ENCODE measurements around the gene WFDC1. TPM values are rescaled to one million over a fixed set of nuclear protein-coding genes. Genes with fewer than 3 reads are reported as not detected.

WFDC1 gene
- polyA plus RNA-seq, 1 donor from 2014 or later, result not detected

DNA sequence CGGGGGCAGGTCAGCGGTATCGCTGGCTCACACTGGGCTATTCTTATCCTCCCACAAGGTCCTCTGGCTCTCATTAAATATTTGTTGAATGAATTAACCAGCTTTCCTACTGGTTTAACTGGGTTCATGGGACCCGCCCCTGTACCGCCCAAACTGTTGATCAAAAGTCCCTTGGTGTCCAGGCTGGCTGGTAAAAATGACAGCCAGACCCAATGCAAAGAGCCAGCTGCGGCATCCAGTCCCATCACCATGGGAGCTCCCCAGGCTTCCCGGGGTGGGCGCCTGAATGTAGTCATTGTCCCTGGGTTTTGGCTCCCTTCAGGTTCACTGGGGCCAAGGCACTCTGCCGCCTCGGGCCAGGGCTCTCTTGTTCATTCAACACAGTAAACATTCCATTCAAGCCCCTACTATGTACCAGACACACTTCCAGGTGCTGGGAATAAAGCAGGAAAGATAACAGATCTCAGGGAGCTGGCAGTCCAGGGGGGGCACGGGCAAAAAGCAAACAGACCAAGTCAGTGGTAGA is 62.0 kb downstream of the WFDC1 start:
- Mint-ChIP-seq H3K4me1 (no peaks in the 10 kb centered on the region), H3K27ac (no peak overlapping the region), H3K4me3 (no peak overlapping the region), H3K36me3 (no peaks in the 10 kb centered on the region), H3K27me3 (peaks cover 14% of the 10 kb centered on the region), H3K9me3 (no peaks in the 10 kb centered on the region)

- H3K27me3 Mint-ChIP-seq, result peaks cover 13% of the 10 kb centered on the region
- H3K4me3 Mint-ChIP-seq, result no peak overlapping the region
- H3K9me3 Mint-ChIP-seq, result no peaks in the 10 kb centered on the region
- H3K4me1 Mint-ChIP-seq, result no peaks in the 10 kb centered on the region
- H3K36me3 Mint-ChIP-seq, result no peaks in the 10 kb centered on the region
- no peak overlapping the region for H3K27ac Mint-ChIP-seq
Measured at GRCh38 chr16:84357191-84357651, 62.5 kb downstream of the WFDC1 start.

- H3K36me3 Mint-ChIP-seq, result no peaks in the 10 kb centered on the region
- peaks cover 13% of the 10 kb centered on the region for H3K27me3 Mint-ChIP-seq
- no peak overlapping the region for H3K4me3 Mint-ChIP-seq
- H3K9me3 Mint-ChIP-seq, result no peaks in the 10 kb centered on the region
- no peaks in the 10 kb centered on the region for H3K4me1 Mint-ChIP-seq
- H3K27ac Mint-ChIP-seq, result no peak overlapping the region
Measured at GRCh38 chr16:84358601-84359295, 64.1 kb downstream of the WFDC1 start.

- H3K27me3 Mint-ChIP-seq, result peaks cover 13% of the 10 kb centered on the region
- no peaks in the 10 kb centered on the region for H3K4me1 Mint-ChIP-seq
- H3K9me3 Mint-ChIP-seq, result no peaks in the 10 kb centered on the region
- no peak overlapping the region for H3K4me3 Mint-ChIP-seq
- H3K27ac Mint-ChIP-seq, result no peak overlapping the region
- H3K36me3 Mint-ChIP-seq, result no peaks in the 10 kb centered on the region
Measured at GRCh38 chr16:84359326-84359725, 64.6 kb downstream of the WFDC1 start.

DNA sequence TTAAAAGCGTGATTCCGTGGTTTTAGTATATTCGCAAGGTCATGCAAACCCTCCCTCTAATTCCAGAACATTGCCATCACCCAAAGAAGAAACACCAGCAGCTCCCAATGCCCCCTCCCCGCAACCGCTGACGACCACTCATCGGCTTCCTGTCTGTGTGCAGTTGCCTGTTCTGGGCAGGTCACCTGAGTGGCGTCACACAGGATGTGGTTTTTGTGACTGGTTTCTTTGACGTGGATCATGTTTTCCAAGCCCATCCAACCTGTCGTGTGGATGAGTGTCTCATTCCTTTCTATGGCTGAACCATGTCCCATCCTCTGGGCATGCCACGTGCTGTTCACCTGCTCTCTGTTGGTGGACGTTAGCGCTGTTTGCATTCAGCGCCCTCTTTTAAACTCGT is 65.5 kb downstream of the WFDC1 start:
- Mint-ChIP-seq H3K36me3 (no peaks in the 10 kb centered on the region), H3K27me3 (peaks cover 13% of the 10 kb centered on the region), H3K27ac (no peak overlapping the region), H3K4me1 (no peaks in the 10 kb centered on the region), H3K4me3 (no peak overlapping the region), H3K9me3 (no peaks in the 10 kb centered on the region)

DNA sequence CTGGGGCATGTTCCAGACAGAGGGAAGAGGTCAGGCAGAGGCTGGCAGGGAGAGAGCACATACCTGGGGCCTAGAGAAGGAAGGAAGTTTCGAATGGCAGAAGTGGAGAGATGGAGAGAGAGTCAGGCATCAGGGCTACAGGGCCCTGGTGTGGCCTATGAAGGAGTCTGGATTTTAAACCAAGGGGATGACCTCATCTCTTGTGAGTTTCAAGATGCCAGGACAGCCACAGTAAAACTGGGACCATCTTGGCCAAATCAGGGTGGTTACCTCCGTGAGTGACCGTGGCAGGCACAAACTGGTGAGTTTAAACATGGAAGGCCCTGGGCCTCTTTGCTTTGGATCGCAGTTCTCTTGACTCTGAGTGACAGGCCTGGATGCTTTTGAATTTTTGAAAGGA is 66.1 kb downstream of the WFDC1 start:
- peaks cover 13% of the 10 kb centered on the region for H3K27me3 Mint-ChIP-seq
- H3K9me3 Mint-ChIP-seq, result no peaks in the 10 kb centered on the region
- no peaks in the 10 kb centered on the region for H3K36me3 Mint-ChIP-seq
- no peak overlapping the region for H3K27ac Mint-ChIP-seq
- no peak overlapping the region for H3K4me3 Mint-ChIP-seq
- no peaks in the 10 kb centered on the region for H3K4me1 Mint-ChIP-seq

GRCh38 chr16:84361546-84361945 is 66.9 kb downstream of the WFDC1 start:
- Mint-ChIP-seq H3K4me1 (no peaks in the 10 kb centered on the region), H3K36me3 (no peaks in the 10 kb centered on the region), H3K27me3 (peaks cover 13% of the 10 kb centered on the region), H3K9me3 (no peaks in the 10 kb centered on the region), H3K4me3 (no peak overlapping the region), H3K27ac (no peak overlapping the region)

GRCh38 chr16:84362471-84362941 is 67.8 kb downstream of the WFDC1 start:
- peaks cover 2% of the 10 kb centered on the region for H3K36me3 Mint-ChIP-seq

GRCh38 chr16:84366208-84366607 is 71.5 kb downstream of the WFDC1 start:
- peaks cover 34% of the 10 kb centered on the region for H3K27me3 Mint-ChIP-seq
- no peak overlapping the region for H3K4me3 Mint-ChIP-seq
- H3K36me3 Mint-ChIP-seq, result peaks cover 2% of the 10 kb centered on the region
- no peaks in the 10 kb centered on the region for H3K9me3 Mint-ChIP-seq
- peaks cover 2 to 3% (median 2%) of the 10 kb centered on the region in 3 donors for H3K4me1 Mint-ChIP-seq
- no peak overlapping the region for H3K27ac Mint-ChIP-seq

More at GRCh38 chr16:84362471-84362941, 67.8 kb downstream of the WFDC1 start:
- H3K4me3 Mint-ChIP-seq, result no peak overlapping the region
- no peaks in the 10 kb centered on the region for H3K9me3 Mint-ChIP-seq
- H3K27ac Mint-ChIP-seq, result no peak overlapping the region
- H3K4me1 Mint-ChIP-seq, result peaks cover 0 to 3% (median 0%) of the 10 kb centered on the region in 3 donors
- H3K27me3 Mint-ChIP-seq, result peaks cover 18% of the 10 kb centered on the region

- Mint-ChIP-seq H3K4me3 (peak overlapping the region in 1 of 4 donors; percentile 63), H3K4me1 (peaks cover 2 to 3% (median 2%) of the 10 kb centered on the region in 3 donors), H3K27me3 (peaks cover 43% of the 10 kb centered on the region), H3K9me3 (no peaks in the 10 kb centered on the region), H3K36me3 (peaks cover 2% of the 10 kb centered on the region), H3K27ac (no peak overlapping the region)
Measured at GRCh38 chr16:84367297-84367680, 72.6 kb downstream of the WFDC1 start.

- Mint-ChIP-seq H3K27ac (no peak overlapping the region), H3K9me3 (no peaks in the 10 kb centered on the region), H3K36me3 (peaks cover 2% of the 10 kb centered on the region), H3K27me3 (peaks cover 43% of the 10 kb centered on the region), H3K4me3 (no peak overlapping the region), H3K4me1 (peaks cover 2 to 3% (median 2%) of the 10 kb centered on the region in 3 donors)
Measured at GRCh38 chr16:84367750-84368307, 73.2 kb downstream of the WFDC1 start.

DNA sequence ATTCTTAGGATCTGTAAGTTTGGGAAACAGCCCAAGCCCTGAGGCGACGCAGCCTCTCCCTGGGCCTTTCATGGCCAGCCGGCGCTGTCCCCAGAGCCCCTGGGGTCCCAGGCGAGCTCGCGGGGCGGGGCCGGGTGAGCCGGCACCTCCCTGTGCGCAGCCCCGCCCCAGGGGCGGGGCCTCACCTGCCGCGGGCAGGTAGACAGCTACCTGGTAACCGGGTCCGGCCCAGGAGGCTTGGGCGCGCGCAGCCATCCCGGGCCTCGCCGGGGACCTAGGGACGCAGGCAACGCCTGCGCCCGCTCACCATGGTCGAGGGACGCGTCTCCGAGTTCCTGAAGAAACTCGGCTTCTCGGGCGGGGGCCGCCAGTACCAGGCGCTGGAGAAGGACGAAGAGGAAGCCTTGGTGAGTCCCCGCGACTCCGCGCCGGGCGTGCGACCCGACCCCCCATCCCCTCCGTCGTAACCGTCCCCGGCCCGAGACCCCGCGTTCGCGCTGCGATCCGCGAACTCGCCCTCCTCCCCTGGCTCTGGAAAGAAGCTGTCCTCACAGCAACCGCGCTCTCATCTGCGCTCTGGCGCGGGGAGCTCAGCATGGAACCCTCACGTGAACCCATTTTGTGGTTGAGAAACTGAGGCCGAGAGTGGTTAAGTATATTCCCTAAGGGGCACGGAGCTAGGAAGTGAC is 73.8 kb downstream of the WFDC1 start, which contains the start of gene ATP2C2:
Gene ATP2C2 (plus strand): TSS at position 231 of the 689 bp plus-strand sequence. CDS start 78 bp downstream, at position 309.
- Mint-ChIP-seq H3K4me3 (no peak within 1 kb of the TSS), H3K9me3 (no peaks in the 10 kb centered on the region), H3K27me3 (peaks cover 40% of the 10 kb centered on the region), H3K36me3 (peaks cover 2% of the 10 kb centered on the region), H3K4me1 (peaks cover 2 to 3% (median 2%) of the 10 kb centered on the region in 3 donors), H3K27ac (no peak within 1 kb of the TSS)

- Mint-ChIP-seq H3K4me3 (no peak overlapping the region), H3K36me3 (peaks cover 2% of the 10 kb centered on the region), H3K27me3 (peaks cover 41% of the 10 kb centered on the region), H3K9me3 (no peaks in the 10 kb centered on the region), H3K27ac (no peak overlapping the region), H3K4me1 (peaks cover 2 to 3% (median 2%) of the 10 kb centered on the region in 3 donors)
Measured at GRCh38 chr16:84369105-84369504, 74.4 kb downstream of the WFDC1 start.

DNA sequence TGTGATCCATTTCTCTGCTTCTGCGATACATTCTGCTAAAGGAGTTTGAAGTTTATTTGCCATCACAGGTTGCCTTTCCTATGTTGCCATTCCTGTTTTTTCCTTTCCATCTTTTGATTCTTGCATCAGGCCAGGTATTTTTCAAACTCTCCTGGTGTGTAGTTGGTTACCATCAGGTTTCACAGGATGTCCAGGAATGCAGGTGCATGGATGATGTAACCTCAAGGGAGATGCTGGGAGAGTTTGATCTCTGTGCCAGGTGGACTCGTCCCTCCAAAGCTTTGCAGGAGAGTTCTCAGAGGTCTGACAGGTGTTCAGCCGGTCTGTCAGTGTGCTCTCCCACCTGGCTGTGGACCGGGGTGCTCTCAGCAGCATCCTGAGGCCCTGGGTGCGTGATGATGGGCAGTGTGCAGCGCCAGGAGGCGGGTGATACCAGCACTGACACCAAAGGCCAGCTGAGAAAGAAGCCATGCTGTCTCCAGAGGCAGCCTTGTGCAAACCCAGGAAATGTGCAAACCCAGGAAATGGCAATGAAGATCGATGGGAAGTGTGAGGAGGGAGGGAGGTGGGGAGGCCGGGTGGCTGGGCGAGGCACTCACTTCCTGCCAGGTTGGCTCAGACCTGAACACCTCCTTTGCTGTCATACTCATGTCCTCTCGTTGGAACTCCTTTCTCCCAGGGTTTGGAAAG is 75.4 kb downstream of the WFDC1 start:
- Mint-ChIP-seq H3K4me3 (no peak overlapping the region), H3K9me3 (no peaks in the 10 kb centered on the region), H3K4me1 (peaks cover 2 to 3% (median 2%) of the 10 kb centered on the region in 3 donors), H3K36me3 (peaks cover 2% of the 10 kb centered on the region), H3K27ac (no peak overlapping the region), H3K27me3 (peaks cover 43% of the 10 kb centered on the region)
